Ishikawa (cell line): ENCODE results near the gene TAF12.

ENCODE experiments used
- RAD21 ChIP-seq: IDR thresholded peaks from 2 replicates; pipeline ENCODE4 v1.6.1; 2012; ENCODE audit warnings: low read depth
- REST ChIP-seq: IDR thresholded peaks from 2 replicates; pipeline ENCODE4 v1.6.1; 2012; ENCODE audit warnings: low read depth, mild to moderate bottlenecking
- YY1 ChIP-seq: IDR thresholded peaks from 2 replicates; pipeline ENCODE4 v1.6.1; 2012; ENCODE audit warnings: low read depth

DNA sequence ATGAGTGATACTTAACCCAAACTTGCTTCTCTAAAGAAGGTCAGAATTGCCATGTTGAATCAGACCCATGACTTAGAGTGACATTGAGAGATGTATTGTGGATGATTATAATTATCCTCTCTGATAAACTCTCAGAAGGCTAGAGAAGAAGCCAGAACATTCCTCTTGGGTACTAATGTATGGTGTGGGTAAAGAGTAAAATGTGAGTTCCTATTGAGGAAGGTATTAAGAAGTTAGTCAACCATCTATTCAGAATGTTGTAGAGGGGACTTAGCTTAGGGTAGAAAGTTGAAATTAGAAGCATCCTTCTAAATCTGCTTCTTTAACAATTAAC is 33.0 kb upstream of the TAF12 start:
- TF ChIP-seq REST = no peak
- TF ChIP-seq YY1 = no peak
- no peak for TF ChIP-seq RAD21
